ENCODE data around the gene ELMO1. TPM values are rescaled to one million over a fixed set of nuclear protein-coding genes. Genes with fewer than 3 reads are reported as not detected.

Gene ELMO1
- total and polyA plus RNA-seq, 2 experiments from 2014 or later = 9.6 to 10.8 TPM

- TF ChIP-seq, protein P1, sequence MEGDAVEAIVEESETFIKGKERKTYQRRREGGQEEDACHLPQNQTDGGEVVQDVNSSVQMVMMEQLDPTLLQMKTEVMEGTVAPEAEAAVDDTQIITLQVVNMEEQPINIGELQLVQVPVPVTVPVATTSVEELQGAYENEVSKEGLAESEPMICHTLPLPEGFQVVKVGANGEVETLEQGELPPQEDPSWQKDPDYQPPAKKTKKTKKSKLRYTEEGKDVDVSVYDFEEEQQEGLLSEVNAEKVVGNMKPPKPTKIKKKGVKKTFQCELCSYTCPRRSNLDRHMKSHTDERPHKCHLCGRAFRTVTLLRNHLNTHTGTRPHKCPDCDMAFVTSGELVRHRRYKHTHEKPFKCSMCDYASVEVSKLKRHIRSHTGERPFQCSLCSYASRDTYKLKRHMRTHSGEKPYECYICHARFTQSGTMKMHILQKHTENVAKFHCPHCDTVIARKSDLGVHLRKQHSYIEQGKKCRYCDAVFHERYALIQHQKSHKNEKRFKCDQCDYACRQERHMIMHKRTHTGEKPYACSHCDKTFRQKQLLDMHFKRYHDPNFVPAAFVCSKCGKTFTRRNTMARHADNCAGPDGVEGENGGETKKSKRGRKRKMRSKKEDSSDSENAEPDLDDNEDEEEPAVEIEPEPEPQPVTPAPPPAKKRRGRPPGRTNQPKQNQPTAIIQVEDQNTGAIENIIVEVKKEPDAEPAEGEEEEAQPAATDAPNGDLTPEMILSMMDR (IDR thresholded peaks at IDR 0.05; ENCODE audit: low read depth, low read length) = no peak
- Histone ChIP-seq H3K9me3 (ENCODE audit: low read depth) (no peaks in the 10 kb centered on the region), H3K27ac (no peak overlapping the region), H3K4me3 (no peak overlapping the region), H3K27me3 (no peaks in the 10 kb centered on the region), H3K4me1 (ENCODE audit: low read depth) (peaks cover 34% of the 10 kb centered on the region), H3K36me3 (no peaks in the 10 kb centered on the region)
- no peak for DNase-seq (ENCODE audit: low read depth in 1 of 2, low spot score in 1 of 2)
These were observed 96.3 kb downstream of the ELMO1 start for GRCh38 chr7:37352251-37352880.

- Histone ChIP-seq H3K4me1 (ENCODE audit: low read depth) (peaks cover 33% of the 10 kb centered on the region), H3K9me3 (ENCODE audit: low read depth) (no peaks in the 10 kb centered on the region), H3K27ac (peak overlapping the region; percentile 22), H3K4me3 (no peak overlapping the region), H3K27me3 (no peaks in the 10 kb centered on the region), H3K36me3 (no peaks in the 10 kb centered on the region)
- peak in 1 of 2 donors; percentile 26 for DNase-seq (ENCODE audit: low read depth in 1 of 2, low spot score in 1 of 2)
- TF ChIP-seq, protein P1 (IDR thresholded peaks at IDR 0.05; ENCODE audit: low read depth, low read length) = no peak
These were observed 96.9 kb downstream of the ELMO1 start for GRCh38 chr7:37351716-37352115.

DNA sequence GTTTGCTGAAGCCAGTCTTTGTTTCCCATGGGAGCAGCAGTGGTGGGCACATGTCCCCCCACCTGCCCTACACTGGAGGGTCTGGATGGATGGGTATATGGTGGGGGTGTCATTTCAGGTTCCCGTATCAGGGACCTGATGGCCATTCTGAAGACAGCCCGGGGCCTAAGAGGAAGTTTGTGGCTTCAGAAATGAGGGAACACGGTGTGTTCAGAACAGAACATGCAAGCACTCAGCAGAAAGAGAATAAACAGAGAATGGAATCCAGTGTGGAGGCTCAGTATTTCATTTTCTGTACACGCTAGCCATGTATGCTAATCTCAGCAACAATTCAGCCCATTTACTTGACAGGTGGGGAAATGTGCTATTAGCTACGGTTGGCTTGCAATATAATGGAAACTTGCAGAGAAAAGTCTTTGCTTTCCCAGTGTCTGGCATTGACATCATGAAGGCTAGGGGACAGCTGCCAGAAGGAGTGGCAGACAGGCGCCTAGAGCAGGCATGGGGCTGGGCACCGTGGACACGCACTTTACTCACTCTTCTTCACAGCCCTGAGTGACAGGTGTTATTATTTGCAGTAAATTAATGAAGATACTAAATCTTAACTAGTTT is 98.6 kb downstream of the ELMO1 start:
- TF ChIP-seq, protein P1 (IDR thresholded peaks at IDR 0.05; ENCODE audit: low read depth, low read length) = no peak
- Histone ChIP-seq H3K27ac (no peak overlapping the region), H3K9me3 (ENCODE audit: low read depth) (no peaks in the 10 kb centered on the region), H3K36me3 (no peaks in the 10 kb centered on the region), H3K4me1 (ENCODE audit: low read depth) (peaks cover 33% of the 10 kb centered on the region), H3K4me3 (no peak overlapping the region), H3K27me3 (no peaks in the 10 kb centered on the region)
- DNase-seq (ENCODE audit: low read depth in 1 of 2, low spot score in 1 of 2) = no peak

GRCh38 chr7:37348982-37349381 is 99.7 kb downstream of the ELMO1 start:
- Histone ChIP-seq H3K4me3 (no peak overlapping the region), H3K9me3 (ENCODE audit: low read depth) (no peaks in the 10 kb centered on the region), H3K36me3 (no peaks in the 10 kb centered on the region), H3K27me3 (no peaks in the 10 kb centered on the region), H3K4me1 (ENCODE audit: low read depth) (peaks cover 30% of the 10 kb centered on the region), H3K27ac (no peak overlapping the region)
- DNase-seq (ENCODE audit: low read depth in 1 of 2, low spot score in 1 of 2) = no peak
- TF ChIP-seq, protein P1 (IDR thresholded peaks at IDR 0.05; ENCODE audit: low read depth, low read length) = no peak

- no peak for DNase-seq (ENCODE audit: low read depth in 1 of 2, low spot score in 1 of 2)
- TF ChIP-seq, protein P1 (IDR thresholded peaks at IDR 0.05; ENCODE audit: low read depth, low read length) = no peak
These were observed 101.9 kb downstream of the ELMO1 start for GRCh38 chr7:37346761-37347160.

More at GRCh38 chr7:37346761-37347160, 101.9 kb downstream of the ELMO1 start:
- H3K27me3 ChIP-seq = no peaks in the 10 kb centered on the region
- peaks cover 22% of the 10 kb centered on the region for H3K4me1 ChIP-seq (ENCODE audit: low read depth)
- no peak overlapping the region for H3K4me3 ChIP-seq
- H3K36me3 ChIP-seq = no peaks in the 10 kb centered on the region
- no peak overlapping the region for H3K27ac ChIP-seq
- no peaks in the 10 kb centered on the region for H3K9me3 ChIP-seq (ENCODE audit: low read depth)
